ENCODE data around the gene TRMT1L.

GRCh38 chr1:185152187-185152767 is 4.5 kb downstream of the TRMT1L start:
- TF ChIP-seq CTCF (IDR thresholded peaks at IDR 0.05): no peak
- TF ChIP-seq ZFX (IDR thresholded peaks at IDR 0.05; ENCODE audit: borderline replicate concordance): no peak

All from 22Rv1 (cell line).